ENCODE measurements around the gene ZFAND3. TPM values are rescaled to one million over a fixed set of nuclear protein-coding genes. Genes with fewer than 3 reads are reported as not detected.

ZFAND3 gene
- total RNA-seq, 4 donors from 2014 or later = 46.3 to 73.6 (median 49.3) TPM

- Histone ChIP-seq H3K27me3 (no peaks in the 10 kb centered on the region), H3K27ac (no peak overlapping the region), H3K36me3 (no peaks in the 10 kb centered on the region), H3K4me3 (no peak overlapping the region), H3K9me3 (no peaks in the 10 kb centered on the region), H3K4me1 (peaks cover 0 to 16% (median 9%) of the 10 kb centered on the region in 3 donors)
- ATAC-seq = no peak
- no peak for TF ChIP-seq CTCF (IDR thresholded peaks at IDR 0.05)
- no peak for TF ChIP-seq POLR2A (IDR thresholded peaks at IDR 0.05)
- TF ChIP-seq EP300 (IDR thresholded peaks at IDR 0.05) = no peak
- no peak for TF ChIP-seq POLR2AphosphoS5 (IDR thresholded peaks at IDR 0.05)
- WGBS, 2 donors (ENCODE audit: low coverage in 1 of 2) = 71 to 85% methylated on average over 1 to 2 of the region's 4 CpGs
These were observed 40.3 kb upstream of the ZFAND3 start for GRCh38 chr6:37779111-37779800.

GRCh38 chr6:37779902-37780628 is 39.5 kb upstream of the ZFAND3 start:
- no peaks in the 10 kb centered on the region for H3K9me3 ChIP-seq
- peaks cover 0 to 24% (median 13%) of the 10 kb centered on the region in 3 donors for H3K4me1 ChIP-seq
- no peak overlapping the region for H3K27ac ChIP-seq
- TF ChIP-seq EP300 (IDR thresholded peaks at IDR 0.05) = no peak
- no peak for TF ChIP-seq POLR2AphosphoS5 (IDR thresholded peaks at IDR 0.05)
- TF ChIP-seq CTCF (IDR thresholded peaks at IDR 0.05) = no peak
- no peak for TF ChIP-seq POLR2A (IDR thresholded peaks at IDR 0.05)
- no peaks in the 10 kb centered on the region for H3K36me3 ChIP-seq
- no peak overlapping the region for H3K4me3 ChIP-seq
- ATAC-seq = no peak
- no peaks in the 10 kb centered on the region for H3K27me3 ChIP-seq
- no CpG with 5 or more reads among the region's 7 CpGs for WGBS, 2 donors (ENCODE audit: low coverage in 1 of 2)

- no peaks in the 10 kb centered on the region for H3K36me3 ChIP-seq
- H3K27ac ChIP-seq = no peak overlapping the region
- no peak for ATAC-seq
These were observed 37.7 kb upstream of the ZFAND3 start for GRCh38 chr6:37781788-37782187.

GRCh38 chr6:37783025-37783855 is 36.3 kb upstream of the ZFAND3 start:
- peak overlapping the region; percentile 34 to 53 for H3K4me3 ChIP-seq
- ATAC-seq = peak; percentile 27
- peak overlapping the region in 2 of 4 donors; percentile 51 to 52 for H3K27ac ChIP-seq
- no peaks in the 10 kb centered on the region for H3K27me3 ChIP-seq
- WGBS, 2 donors (ENCODE audit: low coverage in 1 of 2) = 11% methylated on average over 19 of the region's 26 CpGs; no CpG with 5 or more reads in 1 of the 2 donors
- TF ChIP-seq POLR2AphosphoS5 (IDR thresholded peaks at IDR 0.05) (no peak), CTCF (IDR thresholded peaks at IDR 0.05) (no peak), EP300 (IDR thresholded peaks at IDR 0.05) (no peak), POLR2A (IDR thresholded peaks at IDR 0.05) (no peak)
- no peaks in the 10 kb centered on the region for H3K36me3 ChIP-seq
- H3K4me1 ChIP-seq = peaks cover 0 to 24% (median 13%) of the 10 kb centered on the region in 3 donors
- no peaks in the 10 kb centered on the region for H3K9me3 ChIP-seq

More at GRCh38 chr6:37781788-37782187, 37.7 kb upstream of the ZFAND3 start:
- TF ChIP-seq EP300 (IDR thresholded peaks at IDR 0.05) (no peak), CTCF (IDR thresholded peaks at IDR 0.05) (no peak), POLR2AphosphoS5 (IDR thresholded peaks at IDR 0.05) (no peak)
- H3K4me1 ChIP-seq = peaks cover 0 to 24% (median 13%) of the 10 kb centered on the region in 3 donors
- 79 to 100% methylated on average over 2 of the region's 2 CpGs for WGBS, 2 donors (ENCODE audit: low coverage in 1 of 2)
- no peaks in the 10 kb centered on the region for H3K9me3 ChIP-seq
- no peaks in the 10 kb centered on the region for H3K27me3 ChIP-seq
- H3K4me3 ChIP-seq = no peak overlapping the region
